GM19467 (cell line): ENCODE data around the gene SCN1B.
"Not testable (repeated sequence)": the region's sequence is repeated elsewhere in the genome, so short reads cannot be mapped to it uniquely, and the experiment has no call there.

Experiments
- ATAC-seq: cut with Tn5 transposase; IDR thresholded peaks from one replicate; pipeline ENCODE4 v1.9.1; 2021; ENCODE audit warnings: mild to moderate bottlenecking, moderate library complexity; ENCODE audit not compliant: unreplicated experiment

Gene SCN1B

GRCh38 chr19:35030257-35031071 lies at the start of gene SCN1B:
TSS of gene SCN1B (plus strand) at chr19:35030470. CDS start at chr19:35030821, 351 bp downstream.
- no peak for ATAC-seq

- ATAC-seq, result no peak
These were observed 48.0 kb upstream of the SCN1B start for GRCh38 chr19:34982275-34982674.

GRCh38 chr19:34983786-34984185 lies 46.5 kb upstream of the SCN1B start:
- ATAC-seq, result no peak

GRCh38 chr19:34984287-34984686 lies 46.0 kb upstream of the SCN1B start:
- ATAC-seq, result no peak

- ATAC-seq, result no peak
These were observed 44.8 kb upstream of the SCN1B start for GRCh38 chr19:34985249-34986022.

- no peak for ATAC-seq
These were observed 42.2 kb upstream of the SCN1B start for GRCh38 chr19:34988119-34988518.

GRCh38 chr19:34989298-34989697 lies 41.0 kb upstream of the SCN1B start:
- no peak for ATAC-seq

GRCh38 chr19:34990578-34991192 lies 39.6 kb upstream of the SCN1B start:
- no peak for ATAC-seq

GRCh38 chr19:34991542-34992333 lies 38.5 kb upstream of the SCN1B start:
- no peak for ATAC-seq

- not testable (repeated sequence) for ATAC-seq
These were observed 37.7 kb upstream of the SCN1B start for GRCh38 chr19:34992582-34992981.

GRCh38 chr19:34994286-34994642 lies 36.0 kb upstream of the SCN1B start:
- ATAC-seq, result no peak

GRCh38 chr19:34994643-34995541 lies 35.4 kb upstream of the SCN1B start:
- no peak for ATAC-seq

- no peak for ATAC-seq
These were observed 34.7 kb upstream of the SCN1B start for GRCh38 chr19:34995551-34995950.

GRCh38 chr19:34997071-34997617 lies 33.1 kb upstream of the SCN1B start:
- ATAC-seq, result no peak

- ATAC-seq, result not testable (repeated sequence)
These were observed 32.0 kb upstream of the SCN1B start for GRCh38 chr19:34998224-34998623.

GRCh38 chr19:34998777-34999497 lies 31.3 kb upstream of the SCN1B start:
- ATAC-seq, result no peak

- ATAC-seq, result no peak
These were observed 30.6 kb upstream of the SCN1B start, which contains the start of gene GRAMD1A for GRCh38 chr19:34999498-35000337. TSS of gene GRAMD1A (plus strand) at chr19:35000323. CDS start at chr19:35000479, 156 bp downstream.

GRCh38 chr19:35000338-35000646 lies 30.0 kb upstream of the SCN1B start:
- no peak for ATAC-seq
